Tibial nerve (tissue), 4 donors: ENCODE data around the gene CLEC7A. TPM values are rescaled to one million over a fixed set of nuclear protein-coding genes. Genes with fewer than 3 reads are reported as not detected.
A peak's percentile ranks its signal among the peaks of the same experiment; 100 is the strongest.

Source experiments
- DNase-seq, 2 donors: peaks; one replicate each; pipeline ENCODE4 v3.0.0-alpha.2; 2019; ENCODE audit warnings: low spot score in 2 of 2
- H3K27ac ChIP-seq, 4 donors: fragments of 200-600 bp; sonication (generic) in 3 of 4; one replicate each; pipeline ENCODE4 v1.5.1; 2017 to 2019; ENCODE audit warnings: mild to moderate bottlenecking in 1 of 4
- H3K27me3 ChIP-seq, 2 donors: fragments of 200-600 bp; sonication (generic) in 1 of 2; one replicate each; pipeline versions ENCODE4 v1.5.1 to v1.6.0; 2017 to 2019
- H3K36me3 ChIP-seq, 3 donors: fragments of 200-600 bp; sonication (generic); one replicate each; pipeline ENCODE4 v1.5.1; 2018 to 2019
- H3K4me1 ChIP-seq, 4 donors: fragments of 200-600 bp; sonication (generic) in 3 of 4; one replicate each; pipeline ENCODE4 v1.5.1; 2017 to 2019
- H3K4me3 ChIP-seq, 4 donors: fragments of 200-600 bp; sonication (generic) in 3 of 4; one replicate each; pipeline ENCODE4 v1.5.1; 2017 to 2019; ENCODE audit warnings: mild to moderate bottlenecking in 1 of 4, moderate library complexity in 1 of 4
- H3K9me3 ChIP-seq, 4 donors: fragments of 200-600 bp; sonication (generic) in 3 of 4; one replicate each; pipeline ENCODE4 v1.5.1; 2017 to 2019
- EP300 ChIP-seq, 2 donors: sonication (generic); formaldehyde crosslinking; IDR thresholded peaks; one replicate each; pipeline ENCODE4 v1.6.1; 2017; ENCODE audit warnings: antibody characterized with exemption in 2 of 2, mild to moderate bottlenecking in 1 of 2
- POLR2A ChIP-seq, 2 donors: fragments of 450-650 bp; IDR thresholded peaks; one replicate each; pipeline ENCODE4 v1.6.1; 2017; ENCODE audit warnings: antibody characterized with exemption in 2 of 2, mild to moderate bottlenecking in 2 of 2, moderate library complexity in 2 of 2
- WGBS, 2 donors: methylation state at CpG; one replicate each; pipeline ENCODE4 v1.1.5; 2018; 5-methylcytosine and 5-hydroxymethylcytosine counted together
- total RNA-seq, 4 donors: library from RNA; depleted of rRNA; stranded (reverse); fragments of >200 nt; gene quantifications; one replicate each; pipeline ENCODE4 v1.1.0, GENCODE V29; 2016
- TF ChIP-seq, protein P1 (sequence below), 5 experiments: fragments of 200-600 bp in 3 of 5; fragments of 450-650 bp in 2 of 5; sonication (generic) in 3 of 5; IDR thresholded peaks; one replicate each; pipeline ENCODE4 v1.5.1; 2016 to 2019; ENCODE audit warnings: antibody characterized with exemption in 5 of 5, mild to moderate bottlenecking in 3 of 5, moderate library complexity in 2 of 5

CLEC7A gene
- total RNA-seq, 4 donors from 2014 or later, result 4.0 to 13.5 (median 7.9) TPM

DNA sequence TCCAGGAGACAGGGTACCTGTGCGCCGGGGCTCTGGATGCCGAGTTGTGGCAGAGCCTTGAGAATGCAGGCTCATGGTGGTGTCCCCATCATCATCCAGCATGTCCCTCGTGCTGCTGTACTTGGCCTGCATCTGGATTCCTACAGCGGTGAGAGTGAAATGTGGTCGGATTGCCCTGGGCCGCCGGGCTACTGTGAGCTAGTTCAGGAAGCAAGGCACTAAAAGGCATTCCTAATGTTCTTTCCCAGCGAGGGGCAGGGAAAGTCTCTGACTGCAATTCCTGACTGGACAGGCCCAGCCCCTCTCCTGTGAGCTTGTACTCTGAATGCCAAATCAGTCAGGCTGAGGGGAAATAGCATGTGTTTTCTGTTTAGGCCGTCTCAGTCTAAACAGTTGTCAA lies 31.2 kb downstream of the CLEC7A start, which contains the start of gene CLEC1A:
Gene CLEC1A (minus strand): TSS at position 195 of the 400 bp plus-strand sequence. CDS start 63 bp downstream, at position 132.
- Histone ChIP-seq H3K36me3 (no peaks in the 10 kb centered on the region), H3K4me1 (peaks cover 0 to 39% (median 7%) of the 10 kb centered on the region in 4 donors), H3K27me3 (no peaks in the 10 kb centered on the region), H3K4me3 (peak within 1 kb of the TSS in 1 of 4 donors; percentile 30), H3K27ac (peak within 1 kb of the TSS; percentile 9 to 84 (median 74)), H3K9me3 (no peaks in the 10 kb centered on the region)
- TF ChIP-seq, protein P1, sequence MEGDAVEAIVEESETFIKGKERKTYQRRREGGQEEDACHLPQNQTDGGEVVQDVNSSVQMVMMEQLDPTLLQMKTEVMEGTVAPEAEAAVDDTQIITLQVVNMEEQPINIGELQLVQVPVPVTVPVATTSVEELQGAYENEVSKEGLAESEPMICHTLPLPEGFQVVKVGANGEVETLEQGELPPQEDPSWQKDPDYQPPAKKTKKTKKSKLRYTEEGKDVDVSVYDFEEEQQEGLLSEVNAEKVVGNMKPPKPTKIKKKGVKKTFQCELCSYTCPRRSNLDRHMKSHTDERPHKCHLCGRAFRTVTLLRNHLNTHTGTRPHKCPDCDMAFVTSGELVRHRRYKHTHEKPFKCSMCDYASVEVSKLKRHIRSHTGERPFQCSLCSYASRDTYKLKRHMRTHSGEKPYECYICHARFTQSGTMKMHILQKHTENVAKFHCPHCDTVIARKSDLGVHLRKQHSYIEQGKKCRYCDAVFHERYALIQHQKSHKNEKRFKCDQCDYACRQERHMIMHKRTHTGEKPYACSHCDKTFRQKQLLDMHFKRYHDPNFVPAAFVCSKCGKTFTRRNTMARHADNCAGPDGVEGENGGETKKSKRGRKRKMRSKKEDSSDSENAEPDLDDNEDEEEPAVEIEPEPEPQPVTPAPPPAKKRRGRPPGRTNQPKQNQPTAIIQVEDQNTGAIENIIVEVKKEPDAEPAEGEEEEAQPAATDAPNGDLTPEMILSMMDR (IDR thresholded peaks at IDR 0.05), result no peak
- peak in 1 of 2 donors; percentile 77 for TF ChIP-seq EP300 (IDR thresholded peaks at IDR 0.05)
- peak in 1 of 2 donors; percentile 45 for TF ChIP-seq POLR2A (IDR thresholded peaks at IDR 0.05)
- no peak for DNase-seq
- WGBS, 2 donors, result 24 to 39% methylated on average over 10 of the region's 10 CpGs

DNA sequence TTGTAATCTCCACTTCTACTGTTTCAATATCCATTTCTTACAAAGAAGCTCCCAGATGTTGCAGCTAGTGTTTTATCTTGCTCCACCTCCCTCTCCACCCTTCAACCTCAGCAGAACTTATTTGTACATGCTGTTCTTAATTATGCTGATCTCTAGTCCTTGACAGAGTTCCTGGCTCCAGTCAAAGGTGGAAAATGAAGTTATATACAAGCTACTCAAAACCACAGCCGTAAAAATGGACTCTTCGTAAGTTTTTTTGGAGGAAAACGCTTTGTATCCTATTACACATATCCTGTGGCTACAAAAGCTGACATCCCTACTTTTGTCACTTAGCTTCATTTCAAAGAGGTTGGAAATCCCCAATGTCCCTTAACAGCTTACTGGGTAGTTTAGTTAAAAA lies 32.5 kb downstream of the CLEC7A start:
- H3K27ac ChIP-seq, result peak overlapping the region in 3 of 4 donors; percentile 0 to 84 (median 80)
- H3K4me1 ChIP-seq, result peaks cover 0 to 45% (median 7%) of the 10 kb centered on the region in 4 donors
- H3K4me3 ChIP-seq, result peak overlapping the region in 1 of 4 donors; percentile 12

DNA sequence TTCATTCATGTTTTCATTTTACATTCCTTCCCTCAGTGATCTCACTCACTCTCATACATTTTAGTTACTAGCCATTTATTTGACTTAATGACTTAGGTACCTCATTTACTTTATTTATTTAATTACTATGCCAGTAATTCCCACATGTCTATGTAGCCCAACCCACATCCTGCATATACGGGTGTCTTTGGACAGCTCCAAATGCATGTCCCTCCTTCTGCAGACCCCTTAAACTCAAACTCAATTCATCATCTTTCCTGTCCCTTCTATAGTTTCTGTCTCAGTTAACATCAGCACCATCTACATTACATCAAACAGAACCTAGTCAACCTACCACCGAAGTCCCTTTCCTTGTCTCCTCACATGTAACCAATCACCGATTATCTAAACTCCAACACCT lies 34.0 kb downstream of the CLEC7A start:
- no peak for DNase-seq
- 83 to 86% methylated on average over 3 of the region's 3 CpGs for WGBS, 2 donors
- Histone ChIP-seq H3K36me3 (no peaks in the 10 kb centered on the region), H3K27ac (peak overlapping the region in 3 of 4 donors; percentile 0 to 84 (median 80)), H3K4me3 (no peak overlapping the region), H3K9me3 (no peaks in the 10 kb centered on the region), H3K4me1 (peaks cover 0 to 39% (median 6%) of the 10 kb centered on the region in 4 donors), H3K27me3 (no peaks in the 10 kb centered on the region)
- TF ChIP-seq POLR2A (IDR thresholded peaks at IDR 0.05) (no peak), EP300 (IDR thresholded peaks at IDR 0.05) (no peak)
- TF ChIP-seq, protein P1 (IDR thresholded peaks at IDR 0.05), result no peak

More for the DNA sequence above, 32.5 kb downstream of the CLEC7A start:
- Histone ChIP-seq H3K9me3 (no peaks in the 10 kb centered on the region), H3K27me3 (no peaks in the 10 kb centered on the region), H3K36me3 (no peaks in the 10 kb centered on the region)
- 29 to 44% methylated on average over 3 of the region's 3 CpGs for WGBS, 2 donors
- TF ChIP-seq, protein P1 (IDR thresholded peaks at IDR 0.05), result no peak
- TF ChIP-seq POLR2A (IDR thresholded peaks at IDR 0.05) (no peak), EP300 (IDR thresholded peaks at IDR 0.05) (peak in 1 of 2 donors; percentile 75)
- no peak for DNase-seq

DNA sequence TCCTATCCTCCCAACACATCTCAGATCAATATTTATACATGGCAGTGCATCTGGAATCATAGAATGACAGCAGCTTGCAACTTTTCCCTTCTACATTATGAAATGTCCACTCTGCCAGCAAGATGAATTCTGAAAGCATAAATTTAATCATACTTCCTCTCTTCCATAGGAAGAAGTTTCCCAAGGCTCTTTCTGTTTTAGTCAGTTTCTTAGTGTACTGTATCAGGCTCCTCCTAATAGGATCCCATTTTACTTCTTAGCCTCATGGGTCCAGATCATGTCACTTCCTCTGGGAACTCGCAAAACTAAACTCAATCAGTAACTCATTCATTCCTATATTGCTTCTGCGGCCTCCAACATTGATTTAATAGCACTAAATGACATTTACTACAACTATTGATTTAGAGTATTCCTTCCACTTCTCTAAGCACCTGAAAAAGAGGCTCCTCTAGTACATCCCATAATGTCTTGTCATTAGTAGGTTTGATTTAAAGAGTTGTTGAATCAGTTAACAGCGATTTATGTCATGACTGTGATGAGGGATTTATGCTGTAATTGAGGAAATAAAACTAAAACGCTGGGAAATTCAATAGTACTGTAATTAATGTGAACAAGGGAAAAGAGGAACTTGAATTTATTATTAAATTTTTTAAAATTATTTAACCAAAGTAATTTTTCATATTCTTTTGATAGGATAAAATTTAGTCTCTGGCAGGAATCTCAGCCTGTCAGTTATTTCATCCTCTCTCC lies 35.2 kb downstream of the CLEC7A start:
- Histone ChIP-seq H3K27ac (peak overlapping the region in 2 of 4 donors; percentile 80 to 84), H3K4me1 (peaks cover 0 to 35% (median 4%) of the 10 kb centered on the region in 4 donors), H3K27me3 (no peaks in the 10 kb centered on the region), H3K4me3 (no peak overlapping the region), H3K36me3 (no peaks in the 10 kb centered on the region), H3K9me3 (no peaks in the 10 kb centered on the region)
- DNase-seq, result no peak
- TF ChIP-seq POLR2A (IDR thresholded peaks at IDR 0.05) (no peak), EP300 (IDR thresholded peaks at IDR 0.05) (no peak)
- TF ChIP-seq, protein P1 (IDR thresholded peaks at IDR 0.05), result no peak
- WGBS, 2 donors, result 53 to 75% methylated on average over 4 of the region's 4 CpGs
